ENCODE results near the gene MRPL46. TPM values are rescaled to one million over a fixed set of nuclear protein-coding genes. Genes with fewer than 3 reads are reported as not detected.
"Not testable (repeated sequence)": the region's sequence is repeated elsewhere in the genome, so short reads cannot be mapped to it uniquely, and the experiment has no call there.

Gene MRPL46
- total RNA-seq, 1 experiment from 2014 or later, result 44.2 TPM

GRCh38 chr15:88441076-88441730 is 26.0 kb downstream of the MRPL46 start:
- ChIA-PET POLR2A (ENCODE audit: low non-redundant PET) (no interaction called here), CTCF (no interaction called here)
- peaks cover 11% of the 10 kb centered on the region for H3K9me3 ChIP-seq (ENCODE audit: low read depth, low read length, poor library complexity, severe bottlenecking)
- peaks cover 20% of the 10 kb centered on the region for H3K27me3 ChIP-seq (replicated peaks; ENCODE audit: insufficient read depth, low read depth, low read length, poor library complexity)
- no peaks in the 10 kb centered on the region for H3K4me1 ChIP-seq (ENCODE audit: insufficient read depth, low read length, poor library complexity, severe bottlenecking)
- H3K36me3 ChIP-seq (ENCODE audit: insufficient read depth, low read length, poor library complexity, severe bottlenecking), result no peaks in the 10 kb centered on the region
- no peak overlapping the region for H3K27ac ChIP-seq (ENCODE audit: low read depth, low read length, poor library complexity, severe bottlenecking)
- BruUV-seq (replicated peaks), result no TSS peak
- TF ChIP-seq EZH2 (IDR thresholded peaks at IDR 0.05; ENCODE audit: borderline replicate concordance, low read depth, low read length, poor library complexity, severe bottlenecking), result no peak
- TF ChIP-seq, protein P1, sequence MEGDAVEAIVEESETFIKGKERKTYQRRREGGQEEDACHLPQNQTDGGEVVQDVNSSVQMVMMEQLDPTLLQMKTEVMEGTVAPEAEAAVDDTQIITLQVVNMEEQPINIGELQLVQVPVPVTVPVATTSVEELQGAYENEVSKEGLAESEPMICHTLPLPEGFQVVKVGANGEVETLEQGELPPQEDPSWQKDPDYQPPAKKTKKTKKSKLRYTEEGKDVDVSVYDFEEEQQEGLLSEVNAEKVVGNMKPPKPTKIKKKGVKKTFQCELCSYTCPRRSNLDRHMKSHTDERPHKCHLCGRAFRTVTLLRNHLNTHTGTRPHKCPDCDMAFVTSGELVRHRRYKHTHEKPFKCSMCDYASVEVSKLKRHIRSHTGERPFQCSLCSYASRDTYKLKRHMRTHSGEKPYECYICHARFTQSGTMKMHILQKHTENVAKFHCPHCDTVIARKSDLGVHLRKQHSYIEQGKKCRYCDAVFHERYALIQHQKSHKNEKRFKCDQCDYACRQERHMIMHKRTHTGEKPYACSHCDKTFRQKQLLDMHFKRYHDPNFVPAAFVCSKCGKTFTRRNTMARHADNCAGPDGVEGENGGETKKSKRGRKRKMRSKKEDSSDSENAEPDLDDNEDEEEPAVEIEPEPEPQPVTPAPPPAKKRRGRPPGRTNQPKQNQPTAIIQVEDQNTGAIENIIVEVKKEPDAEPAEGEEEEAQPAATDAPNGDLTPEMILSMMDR (conservative IDR thresholded peaks at IDR 0.05; ENCODE audit: low read depth, low read length), result no peak
- no peak for DNase-seq (ENCODE audit: low spot score)
- intact Hi-C loops (cut with micrococcal nuclease; ENCODE audit: unreplicated experiment), result no loop called here
- H3K4me3 ChIP-seq (ENCODE audit: low read depth, low read length, poor library complexity, severe bottlenecking), result no peak overlapping the region

GRCh38 chr15:88440021-88440420 is 27.2 kb downstream of the MRPL46 start:
- Histone ChIP-seq H3K4me3 (ENCODE audit: low read depth, low read length, poor library complexity, severe bottlenecking) (no peak overlapping the region), H3K27me3 (replicated peaks; ENCODE audit: insufficient read depth, low read depth, low read length, poor library complexity) (peaks cover 18% of the 10 kb centered on the region), H3K27ac (ENCODE audit: low read depth, low read length, poor library complexity, severe bottlenecking) (no peak overlapping the region), H3K9me3 (ENCODE audit: low read depth, low read length, poor library complexity, severe bottlenecking) (peaks cover 11% of the 10 kb centered on the region), H3K36me3 (ENCODE audit: insufficient read depth, low read length, poor library complexity, severe bottlenecking) (no peaks in the 10 kb centered on the region), H3K4me1 (ENCODE audit: insufficient read depth, low read length, poor library complexity, severe bottlenecking) (no peaks in the 10 kb centered on the region)
- POLR2A ChIA-PET (ENCODE audit: low non-redundant PET), result no interaction called here
- intact Hi-C loops (cut with micrococcal nuclease; ENCODE audit: unreplicated experiment), result no loop called here
- DNase-seq (ENCODE audit: low spot score), result peak; percentile 3
- TF ChIP-seq, protein P1 (conservative IDR thresholded peaks at IDR 0.05; ENCODE audit: low read depth, low read length), result no peak
- no peak for TF ChIP-seq EZH2 (IDR thresholded peaks at IDR 0.05; ENCODE audit: borderline replicate concordance, low read depth, low read length, poor library complexity, severe bottlenecking)
- BruUV-seq (replicated peaks), result no TSS peak
- CTCF ChIA-PET, result no interaction called here

DNA sequence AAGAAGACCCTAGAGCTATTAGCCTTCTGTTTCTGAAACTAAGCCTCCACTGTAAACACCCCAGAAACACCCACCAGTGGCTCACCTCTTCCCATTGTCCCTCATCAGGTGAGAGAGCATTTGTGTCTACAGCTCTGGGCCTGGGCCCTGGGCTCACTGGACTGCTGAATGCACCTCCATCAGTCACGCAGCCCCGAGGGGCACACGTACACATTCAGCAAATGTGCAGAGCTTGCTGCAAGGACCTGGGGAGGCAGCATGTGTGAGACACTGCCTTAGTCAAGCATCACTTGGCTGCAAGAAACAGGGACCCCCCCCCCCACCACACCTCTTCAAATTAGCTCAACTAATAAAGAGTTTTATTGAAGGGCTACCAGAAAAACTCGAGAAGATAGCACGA is 29.0 kb downstream of the MRPL46 start:
- peaks cover 14% of the 10 kb centered on the region for H3K27me3 ChIP-seq (replicated peaks; ENCODE audit: insufficient read depth, low read depth, low read length, poor library complexity)
- POLR2A ChIA-PET (ENCODE audit: low non-redundant PET), result no interaction called here
- no TSS peak for BruUV-seq (replicated peaks)
- CTCF ChIA-PET, result no interaction called here
- no peaks in the 10 kb centered on the region for H3K36me3 ChIP-seq (ENCODE audit: insufficient read depth, low read length, poor library complexity, severe bottlenecking)
- H3K27ac ChIP-seq (ENCODE audit: low read depth, low read length, poor library complexity, severe bottlenecking), result no peak overlapping the region
- no peak overlapping the region for H3K4me3 ChIP-seq (ENCODE audit: low read depth, low read length, poor library complexity, severe bottlenecking)
- intact Hi-C loops (cut with micrococcal nuclease; ENCODE audit: unreplicated experiment), result no loop called here
- H3K9me3 ChIP-seq (ENCODE audit: low read depth, low read length, poor library complexity, severe bottlenecking), result no peaks in the 10 kb centered on the region
- TF ChIP-seq, protein P1 (conservative IDR thresholded peaks at IDR 0.05; ENCODE audit: low read depth, low read length), result no peak
- TF ChIP-seq EZH2 (IDR thresholded peaks at IDR 0.05; ENCODE audit: borderline replicate concordance, low read depth, low read length, poor library complexity, severe bottlenecking), result no peak
- no peaks in the 10 kb centered on the region for H3K4me1 ChIP-seq (ENCODE audit: insufficient read depth, low read length, poor library complexity, severe bottlenecking)
- DNase-seq (ENCODE audit: low spot score), result no peak

DNA sequence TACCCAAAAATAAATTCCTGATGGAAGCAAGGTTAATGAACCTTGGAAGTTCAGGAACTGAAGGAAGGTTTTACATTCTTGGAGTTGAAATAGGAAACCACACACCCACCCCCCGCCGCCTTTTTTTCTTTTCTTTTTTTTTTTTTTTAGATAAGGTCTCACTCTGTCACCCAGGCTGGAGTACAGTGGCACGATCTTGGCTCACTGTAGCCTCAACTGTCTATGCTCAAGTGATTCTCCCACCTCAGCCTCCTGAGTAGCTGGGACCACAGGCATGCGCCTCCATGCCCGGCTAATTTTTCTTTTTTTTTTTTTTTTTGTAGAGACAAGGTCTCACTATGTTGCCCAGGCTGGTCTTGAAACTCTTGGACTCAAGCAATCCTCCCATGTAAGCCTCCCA is 33.1 kb downstream of the MRPL46 start:
- CTCF ChIA-PET; H3K36me3 ChIP-seq (ENCODE audit: insufficient read depth, low read length, poor library complexity, severe bottlenecking); DNase-seq (ENCODE audit: low spot score); H3K4me1 ChIP-seq (ENCODE audit: insufficient read depth, low read length, poor library complexity, severe bottlenecking); H3K4me3 ChIP-seq (ENCODE audit: low read depth, low read length, poor library complexity, severe bottlenecking); H3K9me3 ChIP-seq (ENCODE audit: low read depth, low read length, poor library complexity, severe bottlenecking); H3K27ac ChIP-seq (ENCODE audit: low read depth, low read length, poor library complexity, severe bottlenecking); BruUV-seq (replicated peaks); POLR2A ChIA-PET (ENCODE audit: low non-redundant PET); intact Hi-C loops (cut with micrococcal nuclease; ENCODE audit: unreplicated experiment): not testable (repeated sequence)
- H3K27me3 ChIP-seq (replicated peaks; ENCODE audit: insufficient read depth, low read depth, low read length, poor library complexity), result peaks cover 25% of the 10 kb centered on the region
